CD4-positive, alpha-beta T cell treated with Interleukin-15 for 1 hour (primary cell): ENCODE results near the gene KCNH1.

Experiments used
- DNase-seq: peaks from one replicate; pipeline ENCODE4 v3.0.0-alpha.2; 2020

KCNH1 gene

DNA sequence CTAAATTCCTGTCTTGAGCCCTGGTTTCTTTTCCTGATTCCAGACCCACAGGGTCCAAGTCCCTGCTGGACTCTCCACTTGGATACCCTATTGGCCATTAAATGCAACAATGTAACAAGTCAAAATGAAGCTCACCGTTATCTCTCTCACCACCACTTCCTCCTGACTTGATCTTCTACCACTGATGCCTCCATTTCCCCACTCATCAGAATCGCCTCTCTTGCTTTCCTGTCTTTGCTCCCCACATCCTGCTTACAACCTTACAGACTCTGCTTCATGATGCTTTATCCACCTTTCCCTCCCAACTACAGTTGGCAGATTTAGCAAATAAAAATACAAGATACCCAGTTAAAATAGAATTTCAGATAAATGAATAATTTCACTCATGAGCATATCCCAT, 343.8 kb downstream of the KCNH1 start:
- no peak for DNase-seq

- no peak for DNase-seq
These were observed 346.1 kb downstream of the KCNH1 start for GRCh38 chr1:210787800-210788199.

DNA sequence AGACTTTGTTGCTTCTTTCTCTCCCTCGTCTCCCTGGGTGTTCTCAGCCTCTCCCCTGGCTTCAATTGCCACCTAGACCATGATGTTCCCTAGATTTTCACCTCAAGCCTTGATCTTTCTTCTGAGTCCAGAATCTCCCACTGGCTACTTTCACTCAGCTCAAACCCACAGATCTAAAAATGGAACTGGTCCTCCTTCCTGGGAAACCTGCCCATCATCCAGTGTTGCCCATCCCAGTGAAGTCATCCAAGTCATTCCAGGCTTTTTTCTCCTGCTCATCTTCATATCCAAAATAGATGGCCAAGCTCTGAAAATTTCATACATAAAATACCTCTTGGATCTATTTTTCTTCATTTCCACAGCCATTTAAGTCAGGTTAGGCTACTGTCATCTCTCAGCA, 347.4 kb downstream of the KCNH1 start:
- no peak for DNase-seq

DNA sequence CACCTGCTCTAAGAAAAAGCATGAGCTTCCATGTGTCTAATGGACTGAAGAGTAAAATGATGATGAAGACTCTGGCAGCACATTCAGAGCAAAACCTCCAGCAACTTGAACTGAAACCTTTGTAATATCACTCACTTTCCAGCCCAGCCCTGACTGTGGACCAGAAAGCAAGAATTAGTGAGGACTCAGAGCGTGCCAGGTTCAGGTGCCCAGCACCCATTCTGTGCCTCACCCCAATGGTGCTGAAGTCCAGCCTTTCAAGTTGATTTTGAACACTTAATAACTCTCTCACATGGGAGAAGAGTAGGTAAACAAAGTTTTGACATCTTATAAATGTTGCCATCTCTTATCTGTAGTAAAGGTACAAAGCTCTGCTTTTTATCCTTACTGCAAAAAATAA, 350.0 kb downstream of the KCNH1 start:
- DNase-seq = no peak

GRCh38 chr1:210781652-210782051, 352.3 kb downstream of the KCNH1 start:
- DNase-seq = no peak

GRCh38 chr1:210779269-210779668, 354.7 kb downstream of the KCNH1 start:
- DNase-seq = no peak

GRCh38 chr1:210777914-210778313, 356.0 kb downstream of the KCNH1 start:
- DNase-seq = no peak

DNA sequence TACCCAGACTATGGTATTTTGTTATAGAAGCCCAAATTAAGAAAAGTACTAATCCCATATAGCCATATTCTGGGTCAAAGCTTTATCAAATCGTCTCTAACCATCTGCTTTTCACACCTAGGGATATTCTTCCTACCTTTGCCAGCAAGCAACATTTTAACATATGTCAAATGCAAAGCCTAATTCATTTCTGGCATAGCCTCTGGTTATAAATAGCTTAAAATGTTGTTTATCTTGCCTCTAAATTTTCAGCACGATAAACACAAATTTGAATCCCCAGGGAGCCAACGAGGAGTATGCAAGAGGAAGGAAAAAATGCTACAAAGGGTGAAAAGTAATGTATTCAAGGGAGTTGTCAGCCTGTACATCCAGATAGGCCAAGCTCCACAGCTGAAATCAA, 357.2 kb downstream of the KCNH1 start:
- no peak for DNase-seq

DNA sequence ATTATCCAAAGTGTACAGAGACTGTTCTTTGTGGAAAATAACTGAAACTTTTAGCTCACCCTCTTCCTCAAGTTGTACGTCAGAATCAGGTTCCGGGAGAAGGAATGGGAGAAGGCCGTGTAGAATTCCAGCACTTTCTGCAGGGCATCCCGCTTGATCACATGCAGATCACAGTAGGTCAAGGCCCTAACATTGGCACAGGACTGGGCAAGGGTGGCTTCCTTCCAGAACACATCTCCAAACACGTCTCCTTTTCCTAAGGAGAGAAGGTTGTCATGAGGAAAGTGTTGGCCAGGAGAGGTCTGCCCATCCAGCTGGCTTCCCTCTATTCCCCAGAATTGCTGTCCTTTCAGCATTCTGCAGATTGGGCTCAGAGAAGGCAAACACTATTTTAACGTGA, 358.7 kb downstream of the KCNH1 start:
- DNase-seq = no peak

DNA sequence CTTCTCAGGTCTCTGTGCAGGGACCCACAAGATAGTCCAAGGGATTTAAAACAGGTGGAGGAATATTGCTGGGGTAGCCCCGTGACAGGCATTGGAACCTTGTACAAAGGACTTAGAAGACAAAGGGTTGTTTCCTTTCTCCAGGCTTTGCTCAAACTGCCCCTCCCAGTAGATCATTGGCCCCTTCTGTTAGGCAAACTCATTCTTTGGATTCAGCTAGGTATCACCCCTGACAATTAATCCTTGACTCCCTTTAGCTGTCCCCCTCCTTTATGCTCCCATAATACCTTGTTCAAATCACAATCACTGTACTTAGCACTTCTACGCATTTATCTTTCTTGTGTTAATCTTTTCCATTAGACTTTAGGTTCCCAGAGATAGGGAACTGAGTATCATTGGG, 360.5 kb downstream of the KCNH1 start:
- DNase-seq = no peak

- no peak for DNase-seq
These were observed 362.8 kb downstream of the KCNH1 start for GRCh38 chr1:210771131-210771530.

- no peak for DNase-seq
These were observed 363.5 kb downstream of the KCNH1 start for GRCh38 chr1:210770396-210770984.

DNA sequence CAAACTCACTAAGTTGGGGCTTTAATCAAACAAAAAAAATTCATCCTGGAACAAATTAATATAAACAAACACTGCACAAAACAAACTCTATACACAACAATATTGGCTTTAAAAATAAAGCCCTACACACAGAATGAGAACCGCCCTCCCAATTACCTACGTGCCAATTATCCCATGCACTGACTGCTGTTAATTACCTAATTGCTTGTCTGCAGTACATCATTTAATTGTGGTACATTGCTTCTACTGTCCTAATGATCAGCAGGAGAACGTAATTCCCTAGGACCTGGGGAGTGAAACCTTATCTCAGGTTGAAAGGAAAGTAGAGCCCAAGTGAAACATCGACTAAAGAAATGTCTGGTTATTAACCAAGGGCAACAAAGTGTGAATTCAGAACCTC, 364.5 kb downstream of the KCNH1 start:
- no peak for DNase-seq

- DNase-seq = no peak
These were observed 369.4 kb downstream of the KCNH1 start for GRCh38 chr1:210764536-210764935.

- DNase-seq = no peak
These were observed 375.2 kb downstream of the KCNH1 start for GRCh38 chr1:210758761-210759160.

DNA sequence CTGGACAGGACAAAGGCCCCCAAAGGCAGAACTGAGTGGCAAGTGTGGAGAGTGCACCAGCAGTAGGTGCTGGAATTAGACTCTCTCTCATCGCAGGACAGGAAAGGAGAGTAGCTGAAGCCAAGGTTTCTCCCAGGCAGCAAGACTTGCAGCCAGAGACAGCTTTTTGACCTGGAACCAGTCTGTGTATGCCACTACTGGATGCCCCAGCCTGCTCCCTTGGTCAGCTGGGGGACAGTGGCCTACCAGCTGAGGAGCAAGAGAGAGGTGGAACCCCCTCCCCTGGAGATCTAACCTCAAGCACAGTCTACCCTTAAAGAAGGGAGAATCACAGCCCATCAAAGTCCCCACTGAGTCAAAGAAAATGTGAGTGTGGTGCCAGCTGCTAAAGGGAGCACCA, 375.7 kb downstream of the KCNH1 start:
- DNase-seq = no peak

GRCh38 chr1:210757677-210758076, 376.3 kb downstream of the KCNH1 start:
- no peak for DNase-seq

DNA sequence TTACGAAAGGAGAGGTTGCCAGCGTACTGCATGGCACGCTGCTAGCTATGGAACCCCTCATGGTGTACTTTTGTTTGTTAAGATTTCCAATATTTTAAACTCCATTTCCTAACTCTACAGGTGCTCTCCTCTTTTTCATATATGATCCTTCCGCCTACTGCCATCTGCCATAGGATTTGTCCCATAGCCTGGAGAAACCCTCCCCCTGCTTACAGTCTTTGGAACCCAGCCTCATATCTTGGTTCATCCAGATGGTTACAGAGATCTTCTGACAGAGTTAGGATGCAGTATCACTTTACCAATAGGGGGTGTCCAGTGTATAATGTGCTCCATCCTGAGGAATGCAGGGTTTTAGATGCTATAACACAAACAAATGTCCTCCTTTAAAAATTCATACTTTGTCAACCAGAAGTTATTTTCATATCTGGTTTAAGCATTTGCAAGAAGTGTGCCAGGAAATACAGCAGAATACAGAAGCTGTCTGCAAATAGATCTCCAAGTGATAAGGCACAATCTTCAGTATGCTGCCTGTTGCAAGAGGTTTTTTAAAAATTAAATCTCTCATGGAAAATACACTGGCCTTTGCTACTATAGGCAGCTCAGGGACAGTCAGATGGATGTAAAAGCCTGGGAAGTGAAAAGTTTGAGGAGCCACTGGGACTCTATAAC, 377.8 kb downstream of the KCNH1 start:
- DNase-seq = no peak

GRCh38 chr1:210754878-210755665, 378.9 kb downstream of the KCNH1 start:
- DNase-seq = no peak

- no peak for DNase-seq
These were observed 382.0 kb downstream of the KCNH1 start for GRCh38 chr1:210751911-210752310.

- no peak for DNase-seq
These were observed 383.5 kb downstream of the KCNH1 start for GRCh38 chr1:210750468-210750867.

- DNase-seq = no peak
These were observed 385.2 kb downstream of the KCNH1 start for GRCh38 chr1:210748796-210749195.

GRCh38 chr1:210747890-210748289, 386.1 kb downstream of the KCNH1 start:
- DNase-seq = no peak

DNA sequence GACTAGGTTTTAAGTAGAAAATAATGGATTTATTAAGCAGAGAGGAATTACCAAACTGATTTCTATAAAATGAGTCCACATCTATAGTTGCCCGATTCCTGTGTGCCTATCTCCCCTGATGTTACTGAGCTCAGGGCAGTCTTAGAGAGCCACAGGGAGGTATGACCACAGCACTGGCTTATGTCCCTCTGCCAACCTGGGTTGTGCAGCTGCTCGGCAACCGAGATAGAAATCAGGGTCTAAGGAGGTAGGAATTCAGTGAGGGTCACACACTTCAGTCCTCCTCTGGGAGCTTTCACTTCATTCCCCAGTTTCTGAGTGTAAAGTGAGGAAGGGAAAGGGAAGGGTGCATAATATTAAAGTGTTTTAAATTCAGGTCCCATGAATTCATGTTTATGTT, 386.8 kb downstream of the KCNH1 start:
- no peak for DNase-seq
